Measurements from ENCODE around the gene FOXL2NB. TPM values are rescaled to one million over a fixed set of nuclear protein-coding genes. Genes with fewer than 3 reads are reported as not detected.
A peak's percentile ranks its signal among the peaks of the same experiment; 100 is the strongest.

Gene FOXL2NB
- total RNA-seq, 1 donor from 2014 or later: not detected

DNA sequence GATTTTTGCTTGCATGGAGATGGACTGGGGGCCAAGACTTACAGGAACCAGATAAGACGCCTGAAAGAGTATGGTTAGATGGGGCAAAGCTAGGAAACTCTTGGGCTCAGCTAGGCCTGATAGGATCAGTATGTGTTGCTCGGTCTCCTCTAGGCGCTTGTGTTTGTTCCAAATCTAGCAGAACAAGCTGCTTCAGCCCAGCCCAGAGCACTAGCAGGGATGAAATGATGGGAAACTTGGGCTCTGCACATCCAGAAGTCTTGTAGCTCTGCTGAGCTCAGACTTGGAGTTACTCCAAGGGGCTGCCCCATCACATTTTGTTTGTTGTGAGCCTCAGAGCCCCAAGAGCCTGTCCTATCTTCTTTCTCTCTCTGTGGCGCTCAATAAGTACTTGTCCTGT, 34.8 kb upstream of the FOXL2NB start:
- intact Hi-C loops (cut with micrococcal nuclease): no loop called here
- Mint-ChIP-seq H3K4me1 (peaks cover 5% of the 10 kb centered on the region), H3K9me3 (no peaks in the 10 kb centered on the region), H3K27me3 (no peaks in the 10 kb centered on the region), H3K36me3 (ENCODE audit: low read depth) (no peaks in the 10 kb centered on the region), H3K4me3 (no peak overlapping the region), H3K27ac (no peak overlapping the region)
- CTCF ChIA-PET: interaction anchor here (1.8 to 9.5 kb wide), 3 partner anchors 11 to 433 kb away, joined by 6 to 216 read pairs (median 15); partner anchors contain the start of gene CEP70
- no peak for TF ChIP-seq CTCF (IDR thresholded peaks at IDR 0.05)
- POLR2A ChIA-PET: interaction anchor here (0.5 kb wide), 1 partner anchor 64 kb away, joined by 3 read pairs; no protein-coding TSS in a partner anchor
- ATAC-seq (ENCODE audit: low read depth) (no peak), DNase-seq (no peak)

GRCh38 chr3:138913766-138914165, 33.3 kb upstream of the FOXL2NB start:
- POLR2A ChIA-PET: interaction anchor here (0.7 kb wide), 1 partner anchor 475 kb away, joined by 4 read pairs; no protein-coding TSS in a partner anchor
- TF ChIP-seq CTCF (IDR thresholded peaks at IDR 0.05): no peak
- Mint-ChIP-seq H3K27ac (no peak overlapping the region), H3K36me3 (ENCODE audit: low read depth) (no peaks in the 10 kb centered on the region), H3K9me3 (no peaks in the 10 kb centered on the region), H3K4me1 (peaks cover 5% of the 10 kb centered on the region), H3K27me3 (no peaks in the 10 kb centered on the region), H3K4me3 (no peak overlapping the region)
- DNase-seq (no peak), ATAC-seq (ENCODE audit: low read depth) (no peak)
- intact Hi-C loops (cut with micrococcal nuclease): loop anchor here (2.0 kb wide), 1 partner anchor 727 kb away; the partner anchor contains the start of gene ARMC8
- CTCF ChIA-PET: interaction anchor here (1.5 to 9.5 kb wide), 4 partner anchors 10 to 435 kb away, joined by 6 to 216 read pairs (median 11); partner anchors contain the start of gene CEP70

DNA sequence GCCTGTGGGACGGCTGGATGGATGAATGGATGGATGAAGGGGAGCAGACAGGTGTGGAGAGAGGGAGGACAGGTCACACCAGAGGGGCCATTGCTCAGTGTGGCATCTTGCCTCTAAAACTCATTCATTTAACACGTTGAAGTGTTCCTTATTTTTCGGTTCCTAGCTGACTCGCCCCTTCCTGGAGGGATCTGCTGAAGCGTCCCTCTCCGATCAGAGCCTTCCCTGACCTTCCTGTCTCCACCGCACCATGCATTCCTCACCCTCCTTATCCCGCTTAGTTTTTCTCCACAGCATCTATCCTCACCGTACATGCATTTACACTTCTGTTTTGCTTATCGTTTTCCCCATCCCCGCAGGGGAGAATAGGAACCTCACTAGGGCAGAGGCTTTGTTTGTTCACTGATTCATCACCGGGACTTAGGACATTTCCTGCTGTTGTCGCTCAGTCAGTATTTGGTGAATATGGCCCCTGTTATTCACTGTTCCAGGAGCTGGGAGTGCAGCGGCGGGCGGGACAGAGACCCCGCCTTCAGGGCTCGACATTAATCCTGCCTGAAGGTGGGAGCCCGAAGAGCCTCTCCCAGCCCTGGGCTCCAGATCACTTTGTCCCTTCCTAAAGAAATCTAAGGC, 32.0 kb upstream of the FOXL2NB start:
- POLR2A ChIA-PET: interaction anchor here (0.7 to 2.1 kb wide), 6 partner anchors 24 to 321 kb away, joined by 4 to 27 read pairs (median 7); partner anchors contain the start of genes CEP70 and FAIM
- TF ChIP-seq CTCF (IDR thresholded peaks at IDR 0.05): no peak
- intact Hi-C loops (cut with micrococcal nuclease): loop anchor here (1.0 to 2.0 kb wide), 7 partner anchors 81 to 728 kb away; partner anchors contain the start of genes ARMC8, CEP70 and PIK3CB
- Mint-ChIP-seq H3K36me3 (ENCODE audit: low read depth) (no peaks in the 10 kb centered on the region), H3K4me3 (peak overlapping the region; percentile 83), H3K9me3 (no peaks in the 10 kb centered on the region), H3K27ac (no peak overlapping the region), H3K4me1 (peaks cover 5% of the 10 kb centered on the region), H3K27me3 (peaks cover 4% of the 10 kb centered on the region)
- ATAC-seq (ENCODE audit: low read depth) (peak; percentile 1), DNase-seq (no peak)
- CTCF ChIA-PET: interaction anchor here (0.6 to 9.5 kb wide), 49 partner anchors 9 to 800 kb away, joined by 3 to 216 read pairs (median 5); partner anchors contain the start of genes ARMC8, CEP70, DZIP1L and FAIM

DNA sequence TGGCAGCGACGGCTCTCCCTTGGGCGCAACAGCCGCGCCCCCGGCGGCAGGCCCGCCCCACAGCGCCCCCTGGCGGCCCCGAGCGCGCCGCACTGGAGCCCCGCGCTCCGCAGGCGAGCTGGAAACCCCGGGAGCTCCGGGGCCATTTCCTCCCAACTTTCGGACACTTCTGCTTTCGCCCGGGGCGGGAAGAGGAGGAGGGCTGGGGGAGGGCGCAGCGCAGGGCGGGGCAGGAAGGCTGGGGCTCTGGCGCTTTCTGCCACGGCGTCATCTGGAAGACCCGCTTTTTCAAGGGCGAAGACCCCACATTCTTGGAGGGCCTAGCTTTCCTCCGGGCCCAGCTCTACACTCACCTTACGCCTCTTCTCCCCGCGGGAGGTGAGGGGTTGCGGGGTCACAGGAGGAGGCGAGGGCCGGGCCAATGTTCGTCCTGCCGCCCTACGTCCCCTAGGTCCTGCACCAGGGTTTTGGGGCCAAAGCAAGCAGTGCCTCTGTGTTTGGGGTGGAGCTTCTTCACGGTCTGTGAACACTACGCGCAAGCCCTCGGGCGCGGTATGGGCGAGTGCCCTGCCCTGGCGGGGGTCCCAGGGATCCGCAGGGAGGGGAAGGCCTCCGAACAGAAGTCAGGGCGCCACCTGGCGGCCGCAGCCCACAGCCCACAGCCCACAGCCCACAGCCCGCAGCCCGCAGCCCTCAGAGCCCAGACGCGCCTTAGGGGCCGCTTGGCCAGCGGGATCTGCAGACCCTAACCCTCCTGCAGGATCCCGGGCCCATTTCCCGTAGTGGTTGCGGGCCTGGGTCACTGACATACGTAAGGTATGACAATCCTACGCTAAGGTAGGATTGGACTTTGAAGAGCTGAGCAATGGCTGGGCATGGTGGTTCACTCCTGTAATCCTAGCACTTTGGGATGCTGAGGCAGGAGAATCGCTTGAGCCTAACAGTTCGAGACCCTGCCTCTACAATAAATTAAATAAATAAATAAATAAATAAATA, 31.2 kb upstream of the FOXL2NB start:
- peak; percentile 86 for ATAC-seq (ENCODE audit: low read depth)

More for the DNA sequence above, 31.2 kb upstream of the FOXL2NB start:
- H3K27me3 Mint-ChIP-seq: peaks cover 6% of the 10 kb centered on the region
- peak overlapping the region; percentile 83 for H3K4me3 Mint-ChIP-seq
- intact Hi-C loops (cut with micrococcal nuclease): loop anchor here (1.0 to 2.0 kb wide), 7 partner anchors 82 to 729 kb away; partner anchors contain the start of genes ARMC8, CEP70 and PIK3CB
- peak; percentile 84 for DNase-seq
- POLR2A ChIA-PET: interaction anchor here (0.6 to 2.1 kb wide), 8 partner anchors 13 to 321 kb away, joined by 3 to 27 read pairs (median 6); partner anchors contain the start of genes CEP70 and FAIM
- TF ChIP-seq CTCF (IDR thresholded peaks at IDR 0.05): peak; percentile 78
- H3K9me3 Mint-ChIP-seq: no peaks in the 10 kb centered on the region
- CTCF ChIA-PET: interaction anchor here (0.6 to 9.5 kb wide), 58 partner anchors 8 to 800 kb away, joined by 3 to 216 read pairs (median 5); partner anchors contain the start of genes ARMC8, CEP70, DBR1 and DZIP1L
- no peaks in the 10 kb centered on the region for H3K36me3 Mint-ChIP-seq (ENCODE audit: low read depth)
- peaks cover 5% of the 10 kb centered on the region for H3K4me1 Mint-ChIP-seq
- H3K27ac Mint-ChIP-seq: peak overlapping the region; percentile 75

Data from activated B cell treated with CpG ODN at 0.5 μM for 24 hours (primary cell).